DMS53 treated with DMSO at 0.1 percent for 48 hours (cell line): ENCODE measurements around the gene SLC2A13.
"Not testable (repeated sequence)": the region's sequence is repeated elsewhere in the genome, so short reads cannot be mapped to it uniquely, and the experiment has no call there.

Source experiments
- DNase-seq: peaks from one replicate; lab custom pipeline; 2025; ENCODE audit not compliant: unreplicated experiment; lab: John Stamatoyannopoulos, UW

SLC2A13 gene

GRCh38 chr12:40044396-40044795 lies 61.5 kb downstream of the SLC2A13 start:
- DNase-seq: no peak

GRCh38 chr12:40039598-40039997 lies 66.3 kb downstream of the SLC2A13 start:
- DNase-seq: no peak

DNA sequence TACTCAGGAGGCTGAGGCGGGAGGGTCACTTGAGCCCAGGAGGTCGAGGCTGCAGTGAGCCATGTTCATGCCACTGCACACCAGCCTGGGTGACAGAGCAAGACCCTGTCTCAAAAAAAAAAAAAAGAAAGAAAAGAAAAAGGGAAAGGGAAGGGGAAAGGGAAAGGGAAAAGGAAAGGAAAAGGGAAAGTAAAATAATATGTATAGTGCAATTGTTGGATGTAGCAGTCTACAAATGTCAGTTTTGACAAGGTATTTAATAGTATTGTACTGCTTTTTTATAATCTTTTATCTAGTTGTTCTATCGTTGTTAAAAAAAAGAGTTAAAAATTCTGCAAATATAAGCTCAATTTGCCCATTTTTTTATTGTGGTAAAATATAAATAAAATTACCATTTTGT lies 67.3 kb downstream of the SLC2A13 start:
- DNase-seq: no peak

- DNase-seq: no peak
Measured at GRCh38 chr12:40034712-40035111, 71.2 kb downstream of the SLC2A13 start.

DNA sequence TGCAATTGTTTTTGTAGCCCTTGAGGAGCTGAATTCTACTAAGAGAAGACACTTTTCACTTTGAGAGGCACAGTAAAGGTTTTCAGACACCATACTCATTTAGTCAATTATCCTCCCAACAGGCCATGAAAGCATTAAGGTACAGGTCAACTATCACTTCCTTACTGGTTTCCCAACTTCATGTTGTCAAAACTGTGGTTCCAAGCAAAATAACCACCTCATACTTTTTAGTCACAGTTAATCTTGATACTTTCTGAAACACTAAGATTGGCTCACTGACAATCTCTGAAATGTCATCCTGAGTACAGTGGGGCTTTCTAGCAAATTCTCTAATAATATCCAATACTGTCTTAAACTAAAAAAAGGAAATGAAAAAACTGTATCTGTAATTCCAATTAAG lies 71.7 kb downstream of the SLC2A13 start:
- no peak for DNase-seq

- no peak for DNase-seq
Measured at GRCh38 chr12:40033242-40033630, 72.6 kb downstream of the SLC2A13 start.

GRCh38 chr12:40032433-40033241 lies 73.2 kb downstream of the SLC2A13 start:
- DNase-seq: no peak

DNA sequence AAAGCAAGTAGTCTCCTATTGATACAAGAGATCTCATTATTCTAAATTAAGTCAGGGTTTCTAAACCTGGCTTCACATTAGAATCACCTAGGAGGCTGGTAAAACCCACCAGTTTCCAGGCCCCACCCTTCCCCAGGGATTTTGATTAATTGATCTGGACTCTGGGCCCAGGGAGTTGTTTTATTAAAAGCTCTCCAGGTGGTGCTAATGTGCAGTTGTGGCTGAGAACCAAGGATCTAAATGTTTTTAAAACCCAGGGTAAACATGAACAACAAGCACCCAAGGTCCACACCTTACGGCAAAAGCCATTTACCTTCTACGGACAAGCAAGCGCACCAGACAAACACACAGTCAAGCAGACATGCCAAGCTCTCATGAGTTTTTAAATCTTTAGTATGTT lies 73.9 kb downstream of the SLC2A13 start:
- DNase-seq: no peak

GRCh38 chr12:40030970-40031369 lies 74.9 kb downstream of the SLC2A13 start:
- DNase-seq: not testable (repeated sequence)

DNA sequence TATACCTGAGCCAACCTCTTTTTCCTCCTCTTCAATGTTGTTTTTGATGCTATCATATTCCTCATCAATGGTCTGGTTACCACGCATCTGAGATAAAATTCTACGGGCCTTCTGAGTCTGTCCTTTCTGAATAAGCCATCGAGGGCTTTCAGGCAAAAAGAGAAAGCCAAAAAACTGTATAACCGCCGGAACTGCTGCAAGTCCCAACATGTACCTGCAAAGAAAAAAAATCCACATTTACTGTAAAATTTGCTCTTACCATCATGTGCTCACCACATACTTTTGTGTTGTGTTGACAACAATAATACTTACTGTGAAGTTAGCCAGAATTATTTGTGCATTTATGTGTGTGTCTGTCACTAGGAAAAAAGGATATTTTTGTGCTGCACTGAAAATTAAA lies 77.6 kb downstream of the SLC2A13 start:
- DNase-seq: no peak

DNA sequence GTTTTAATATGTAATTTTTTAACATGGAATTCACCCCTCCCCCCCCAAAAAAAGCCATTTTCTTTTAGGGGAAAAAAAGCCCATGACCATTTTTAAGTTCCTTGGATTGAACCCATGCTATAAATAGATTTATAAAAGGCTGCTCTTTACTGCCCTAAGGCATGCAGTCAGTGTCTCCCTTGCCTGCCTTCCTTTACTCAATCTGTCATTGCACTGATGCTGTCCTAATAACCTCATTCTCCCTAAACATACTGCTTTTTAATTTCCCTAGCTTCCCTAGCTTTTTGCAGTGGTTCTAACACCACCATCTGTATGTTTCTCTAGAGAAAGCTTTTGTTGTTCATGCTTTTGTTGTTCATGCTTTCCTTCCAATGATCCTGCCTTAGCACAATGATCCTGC lies 83.0 kb downstream of the SLC2A13 start:
- DNase-seq: no peak

DNA sequence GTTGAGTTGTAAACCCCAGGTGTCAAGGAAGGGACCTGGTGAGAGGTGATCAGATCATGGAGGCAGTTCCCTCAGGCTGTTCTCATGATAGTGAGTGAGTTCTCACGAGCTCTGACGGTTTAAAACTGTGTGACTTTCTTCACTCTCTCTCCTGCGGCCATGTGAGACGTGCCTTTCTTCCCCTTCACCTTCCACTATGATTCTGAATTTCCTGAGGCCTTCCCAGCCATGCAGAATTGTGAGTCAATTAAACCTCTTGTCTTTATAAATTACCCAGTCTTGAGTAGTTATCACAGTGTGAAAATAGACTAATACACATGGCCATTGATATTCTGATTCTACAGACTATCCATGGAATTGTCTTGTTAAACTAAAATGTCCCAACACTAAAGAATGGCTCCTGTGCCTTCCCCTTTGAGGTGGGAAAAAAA lies 85.6 kb downstream of the SLC2A13 start:
- no peak for DNase-seq

- no peak for DNase-seq
Measured at GRCh38 chr12:40017488-40017887, 88.4 kb downstream of the SLC2A13 start.

DNA sequence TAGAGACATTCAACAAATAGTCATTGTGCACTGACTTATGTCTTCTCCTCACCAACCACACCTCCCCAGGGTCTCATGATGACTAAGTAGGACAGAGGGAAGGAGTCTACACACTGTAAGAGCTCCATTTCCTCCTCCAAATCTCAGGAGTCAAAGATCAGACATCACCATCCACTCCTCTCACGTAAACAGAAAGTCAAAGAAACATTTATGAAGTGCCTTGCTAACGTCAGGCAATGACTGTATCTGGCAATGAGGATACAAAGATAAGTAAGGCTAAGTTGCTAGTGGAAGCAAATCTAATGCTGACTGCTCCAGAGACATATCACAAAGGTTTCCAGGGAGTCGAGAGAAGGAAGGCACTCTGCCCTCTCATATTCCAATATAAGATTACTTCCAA lies 88.9 kb downstream of the SLC2A13 start:
- no peak for DNase-seq

- DNase-seq: no peak
Measured at GRCh38 chr12:40015881-40016280, 90.0 kb downstream of the SLC2A13 start.

GRCh38 chr12:40015345-40015744 lies 90.5 kb downstream of the SLC2A13 start:
- peak; percentile 18 for DNase-seq

- no peak for DNase-seq
Measured at GRCh38 chr12:40013847-40014246, 92.0 kb downstream of the SLC2A13 start.

DNA sequence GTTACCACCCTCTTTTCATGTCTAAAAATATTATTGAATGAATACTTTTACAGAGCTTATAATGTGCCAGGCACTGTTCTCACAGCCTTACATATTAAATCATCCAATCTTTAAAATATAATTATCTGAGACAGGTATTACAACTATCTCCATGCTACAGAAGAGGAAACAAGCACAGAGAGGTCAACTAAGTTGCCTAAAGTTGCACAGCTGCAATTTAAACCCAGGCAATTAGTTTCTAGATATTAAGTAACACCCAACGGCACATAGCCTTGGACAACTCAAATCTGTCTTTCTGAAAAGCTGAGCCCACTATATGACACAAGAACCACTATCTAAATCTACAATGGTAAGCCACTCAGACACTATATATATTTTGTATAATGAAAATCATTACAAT lies 92.6 kb downstream of the SLC2A13 start:
- no peak for DNase-seq

- DNase-seq: no peak
Measured at GRCh38 chr12:40012711-40013110, 93.2 kb downstream of the SLC2A13 start.

DNA sequence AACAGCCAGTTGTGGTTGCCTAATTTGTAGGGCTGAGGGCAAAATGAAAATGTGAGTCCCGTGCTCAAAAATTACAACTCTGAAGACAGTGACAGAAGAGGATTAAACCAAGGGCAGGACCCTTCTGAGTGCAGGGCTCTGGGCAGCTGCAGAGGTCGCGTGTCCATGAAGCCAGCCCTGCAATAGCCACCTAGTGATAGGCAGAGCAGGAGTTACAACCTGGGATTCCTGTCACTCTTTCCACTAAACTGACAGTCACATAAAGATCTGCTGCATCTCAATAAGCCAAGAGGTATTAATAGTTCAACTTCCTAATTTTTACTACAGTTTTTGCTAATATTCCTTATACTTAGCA lies 94.1 kb downstream of the SLC2A13 start:
- no peak for DNase-seq

DNA sequence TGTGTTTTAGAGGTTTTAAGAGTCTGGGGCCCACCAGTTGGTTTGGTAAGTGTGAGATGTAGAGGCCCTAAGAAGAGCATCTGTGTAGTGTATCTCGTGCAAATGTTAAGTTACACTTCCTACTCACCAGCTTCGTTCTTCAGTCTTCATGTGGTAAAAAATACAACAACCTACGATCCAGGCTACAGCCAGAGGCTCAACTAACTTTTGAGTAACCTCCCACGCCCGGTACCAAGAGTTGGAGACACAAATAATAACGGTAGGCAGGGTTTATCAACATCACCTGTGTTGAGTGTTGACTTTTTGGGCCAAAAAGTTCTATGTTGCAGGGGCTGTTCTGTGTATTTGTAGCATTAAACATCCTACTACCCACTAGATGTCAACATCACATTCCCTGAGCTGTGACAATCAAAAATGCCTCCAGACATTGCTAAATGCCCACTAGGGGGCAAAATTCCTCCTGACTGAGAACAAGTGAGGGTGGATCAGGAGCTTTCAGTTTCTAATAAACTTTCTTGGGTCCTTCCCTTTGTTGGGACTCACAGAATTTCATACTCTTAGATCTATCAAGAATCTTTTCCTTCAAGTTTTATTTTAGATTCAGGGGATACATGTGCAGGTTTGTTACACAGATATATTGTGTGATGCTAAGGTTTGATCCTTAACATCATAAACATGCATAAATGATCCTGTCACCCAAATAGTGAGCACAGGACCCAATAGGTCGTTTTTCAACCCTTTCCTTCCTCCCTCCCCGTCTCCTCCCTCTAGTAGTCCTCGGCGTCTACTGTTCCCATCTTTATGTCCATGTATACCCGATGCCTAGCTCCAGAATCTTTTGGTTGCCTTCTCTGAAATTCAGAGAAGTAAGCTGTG lies 94.7 kb downstream of the SLC2A13 start:
- DNase-seq: peak; percentile 62
